Measurements from ENCODE around the gene PRRG3. TPM values are rescaled to one million over a fixed set of nuclear protein-coding genes. Genes with fewer than 3 reads are reported as not detected.

Gene PRRG3
- total and polyA plus RNA-seq, 2 of the 4 experiments (the other 2 are of a cell fraction), result not detected

DNA sequence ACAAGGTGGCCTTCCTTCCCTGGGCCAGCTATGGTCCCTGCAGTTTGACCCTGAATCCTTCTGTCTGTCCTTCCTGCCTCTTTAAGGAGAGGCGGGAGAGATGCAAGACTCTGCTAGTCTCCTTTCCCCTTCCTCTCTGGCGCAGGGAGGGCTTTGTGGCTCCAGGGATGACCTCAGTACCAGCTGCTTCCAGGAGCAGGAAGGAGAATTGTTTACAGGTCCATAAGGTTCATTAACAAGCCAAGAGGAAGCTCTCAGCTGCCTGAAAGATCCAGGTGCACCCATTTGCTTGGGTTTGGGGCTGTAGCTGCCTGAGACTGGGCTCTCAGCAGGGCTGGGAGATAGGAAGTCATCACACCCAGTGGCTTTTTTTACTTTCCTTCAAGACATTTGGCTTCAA, 16.5 kb downstream of the PRRG3 start:
- dilution Hi-C loops (cut with HindIII; ENCODE audit: low sequenced_read_pairs, unreplicated experiment) (no loop called here), intact Hi-C loops (cut with micrococcal nuclease) (no loop called here), in situ Hi-C loops (cut with MboI; ENCODE audit: low sequenced_read_pairs) (no loop called here)
- no peak for TF ChIP-seq RAD21 (IDR thresholded peaks at IDR 0.05; ENCODE audit: low read length)
- no peak for TF ChIP-seq MXI1 (IDR thresholded peaks at IDR 0.05; ENCODE audit: borderline replicate concordance, low read depth, low read length)
- TF ChIP-seq CEBPB (IDR thresholded peaks at IDR 0.05; ENCODE audit: low read depth, low read length), result no peak
- TF ChIP-seq SMC3 (IDR thresholded peaks at IDR 0.05; ENCODE audit: low read depth, low read length), result no peak
- no peak for TF ChIP-seq CHD1 (IDR thresholded peaks at IDR 0.05; ENCODE audit: low read depth, low read length)
- no peak for TF ChIP-seq FOS (IDR thresholded peaks at IDR 0.05; ENCODE audit: low read depth, low read length)
- TF ChIP-seq BHLHE40 (IDR thresholded peaks at IDR 0.05; ENCODE audit: low read depth, low read length), result no peak
- TF ChIP-seq NFE2L2 (IDR thresholded peaks at IDR 0.05; ENCODE audit: low read depth, low read length), result no peak
- TF ChIP-seq MAZ (IDR thresholded peaks at IDR 0.05; ENCODE audit: borderline replicate concordance, low read depth, low read length), result no peak
- no peak for TF ChIP-seq RFX5 (IDR thresholded peaks at IDR 0.05; ENCODE audit: low read depth, low read length)
- TF ChIP-seq, protein P1, sequence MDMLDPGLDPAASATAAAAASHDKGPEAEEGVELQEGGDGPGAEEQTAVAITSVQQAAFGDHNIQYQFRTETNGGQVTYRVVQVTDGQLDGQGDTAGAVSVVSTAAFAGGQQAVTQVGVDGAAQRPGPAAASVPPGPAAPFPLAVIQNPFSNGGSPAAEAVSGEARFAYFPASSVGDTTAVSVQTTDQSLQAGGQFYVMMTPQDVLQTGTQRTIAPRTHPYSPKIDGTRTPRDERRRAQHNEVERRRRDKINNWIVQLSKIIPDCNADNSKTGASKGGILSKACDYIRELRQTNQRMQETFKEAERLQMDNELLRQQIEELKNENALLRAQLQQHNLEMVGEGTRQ (IDR thresholded peaks at IDR 0.05; ENCODE audit: low read depth, low read length), result no peak
- TF ChIP-seq MAFK (IDR thresholded peaks at IDR 0.05; ENCODE audit: low read depth, low read length), result no peak
- TF ChIP-seq, protein P2, sequence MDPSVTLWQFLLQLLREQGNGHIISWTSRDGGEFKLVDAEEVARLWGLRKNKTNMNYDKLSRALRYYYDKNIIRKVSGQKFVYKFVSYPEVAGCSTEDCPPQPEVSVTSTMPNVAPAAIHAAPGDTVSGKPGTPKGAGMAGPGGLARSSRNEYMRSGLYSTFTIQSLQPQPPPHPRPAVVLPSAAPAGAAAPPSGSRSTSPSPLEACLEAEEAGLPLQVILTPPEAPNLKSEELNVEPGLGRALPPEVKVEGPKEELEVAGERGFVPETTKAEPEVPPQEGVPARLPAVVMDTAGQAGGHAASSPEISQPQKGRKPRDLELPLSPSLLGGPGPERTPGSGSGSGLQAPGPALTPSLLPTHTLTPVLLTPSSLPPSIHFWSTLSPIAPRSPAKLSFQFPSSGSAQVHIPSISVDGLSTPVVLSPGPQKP (IDR thresholded peaks at IDR 0.05; ENCODE audit: borderline replicate concordance, low read depth, low read length), result no peak
- TF ChIP-seq POLR2A (IDR thresholded peaks at IDR 0.05; ENCODE audit: low read depth, low read length), result no peak
- TF ChIP-seq, protein P3, sequence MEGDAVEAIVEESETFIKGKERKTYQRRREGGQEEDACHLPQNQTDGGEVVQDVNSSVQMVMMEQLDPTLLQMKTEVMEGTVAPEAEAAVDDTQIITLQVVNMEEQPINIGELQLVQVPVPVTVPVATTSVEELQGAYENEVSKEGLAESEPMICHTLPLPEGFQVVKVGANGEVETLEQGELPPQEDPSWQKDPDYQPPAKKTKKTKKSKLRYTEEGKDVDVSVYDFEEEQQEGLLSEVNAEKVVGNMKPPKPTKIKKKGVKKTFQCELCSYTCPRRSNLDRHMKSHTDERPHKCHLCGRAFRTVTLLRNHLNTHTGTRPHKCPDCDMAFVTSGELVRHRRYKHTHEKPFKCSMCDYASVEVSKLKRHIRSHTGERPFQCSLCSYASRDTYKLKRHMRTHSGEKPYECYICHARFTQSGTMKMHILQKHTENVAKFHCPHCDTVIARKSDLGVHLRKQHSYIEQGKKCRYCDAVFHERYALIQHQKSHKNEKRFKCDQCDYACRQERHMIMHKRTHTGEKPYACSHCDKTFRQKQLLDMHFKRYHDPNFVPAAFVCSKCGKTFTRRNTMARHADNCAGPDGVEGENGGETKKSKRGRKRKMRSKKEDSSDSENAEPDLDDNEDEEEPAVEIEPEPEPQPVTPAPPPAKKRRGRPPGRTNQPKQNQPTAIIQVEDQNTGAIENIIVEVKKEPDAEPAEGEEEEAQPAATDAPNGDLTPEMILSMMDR (conservative IDR thresholded peaks at IDR 0.05; ENCODE audit: low read depth, low read length), result no peak
- H3K36me3 ChIP-seq (ENCODE audit: control insufficient read depth, insufficient read depth, low read length), result no peaks in the 10 kb centered on the region
- ATAC-seq (ENCODE audit: low read depth) (no peak), DNase-seq (no peak)
- H3K27ac ChIP-seq (ENCODE audit: insufficient read depth, low read length), result no peak overlapping the region
- H2BK15ac ChIP-seq (ENCODE audit: low read depth, low read length), result no peak overlapping the region
- H2BK5ac ChIP-seq (ENCODE audit: low read depth, low read length, poor library complexity, severe bottlenecking), result no peak overlapping the region
- no peak overlapping the region for H3K23ac ChIP-seq (ENCODE audit: low read depth, low read length)
- H3K79me1 ChIP-seq (ENCODE audit: low read depth in 1 of 2, low read length in 2 of 2), result no peaks in the 10 kb centered on the region
- no TSS peak for BruUV-seq (replicated peaks)
- no peak overlapping the region for H3K4me2 ChIP-seq (ENCODE audit: low read depth, low read length)
- peak overlapping the region; percentile 55 for H2AK9ac ChIP-seq (replicated peaks; ENCODE audit: low read depth, low read length, poor library complexity)
- ChIA-PET POLR2A (ENCODE audit: unreplicated experiment) (no interaction called here), CTCF (no interaction called here)
- H2BK20ac ChIP-seq (ENCODE audit: low read depth, low read length), result no peak overlapping the region
- no peak overlapping the region for H4K5ac ChIP-seq (ENCODE audit: low read depth, low read length)
- H3K14ac ChIP-seq (replicated peaks; ENCODE audit: low read depth, low read length), result no peak overlapping the region
- WGBS, 2 experiments (ENCODE audit: extremely low coverage in 2 of 2, insufficient read length in 1 of 2), result no CpG with 5 or more reads among the region's 2 CpGs
- no peaks in the 10 kb centered on the region; the same call in 1 of the 2 replicates for H3K27me3 ChIP-seq (ENCODE audit: control insufficient read depth, insufficient read depth, low read length)
- H4K20me1 ChIP-seq (ENCODE audit: insufficient read depth, low read length), result no peaks in the 10 kb centered on the region
- no peaks in the 10 kb centered on the region for H3K9me1 ChIP-seq (ENCODE audit: insufficient read depth, low read length)
- H3K4ac ChIP-seq (ENCODE audit: low read depth, low read length), result no peak overlapping the region
- no peaks in the 10 kb centered on the region; the same call in 1 of the 2 replicates for H3K9me3 ChIP-seq (ENCODE audit: control insufficient read depth, insufficient read depth, low read length)
- H3K4me3 ChIP-seq (ENCODE audit: insufficient read depth, low read depth, low read length), result no peak overlapping the region
- no peak overlapping the region for H2AFZ ChIP-seq (replicated peaks; ENCODE audit: low read length, poor library complexity)
- H3K56ac ChIP-seq (ENCODE audit: extremely low read depth, insufficient read depth, low read length), result no peak overlapping the region
- no peak overlapping the region for H4K91ac ChIP-seq (ENCODE audit: insufficient read depth, low read depth, low read length)
- H3K4me1 ChIP-seq (ENCODE audit: control insufficient read depth, insufficient read depth, low read length), result no peaks in the 10 kb centered on the region
- no peak overlapping the region for H4K8ac ChIP-seq (ENCODE audit: low read depth in 2 of 2, low read length in 2 of 2)
- H3K18ac ChIP-seq (ENCODE audit: low read depth, low read length), result no peak overlapping the region
- no peak overlapping the region for H3K9ac ChIP-seq (ENCODE audit: low read depth, low read length)
- no peak overlapping the region for H2BK120ac ChIP-seq (ENCODE audit: low read depth, low read length)
- H2AK5ac ChIP-seq (ENCODE audit: low read depth, low read length), result no peak overlapping the region
